Astrocyte (in vitro differentiated cells and primary cell): Measurements from ENCODE around the gene GDF3. TPM values are rescaled to one million over a fixed set of nuclear protein-coding genes. Genes with fewer than 3 reads are reported as not detected.

Experiments used
- DNase-seq: peaks from one replicate; pipeline ENCODE4 v3.0.0-alpha.2; 2010; ENCODE audit warnings: low read depth
- FAIRE-seq: peaks from 2 replicates; lab custom pipeline; 2011; peaks lifted over from hg19 to GRCh38; lab: Jason Lieb, UNC
- H2AFZ ChIP-seq: 2 replicates; pipeline ENCODE4 v1.6.0; 2012; ENCODE audit warnings: low read depth, low read length, inconsistent platforms
- H3K27ac ChIP-seq: 2 replicates; pipeline ENCODE4 v1.5.1; 2011; ENCODE audit warnings: low read depth, low read length, inconsistent platforms
- H3K27me3 ChIP-seq: 2 replicates; pipeline ENCODE4 v1.6.0; 2011; ENCODE audit warnings: low read length, inconsistent platforms; ENCODE audit not compliant: insufficient read depth
- H3K36me3 ChIP-seq: 2 replicates; pipeline ENCODE4 v1.5.1; 2011; ENCODE audit warnings: low read length, inconsistent platforms; ENCODE audit not compliant: insufficient read depth
- H3K4me1 ChIP-seq: 2 replicates; pipeline ENCODE4 v1.5.1; 2011; ENCODE audit warnings: low read length, inconsistent platforms; ENCODE audit not compliant: insufficient read depth
- H3K4me2 ChIP-seq: 2 replicates; pipeline ENCODE4 v1.6.0; 2012; ENCODE audit warnings: low read length, inconsistent platforms
- H3K4me3 ChIP-seq: 2 replicates; pipeline ENCODE4 v1.5.1; 2011; ENCODE audit warnings: low read depth, mild to moderate bottlenecking, low read length, inconsistent platforms; ENCODE audit not compliant: insufficient read depth
- H3K79me2 ChIP-seq: 2 replicates; pipeline ENCODE4 v1.6.0; 2012; ENCODE audit warnings: mild to moderate bottlenecking, low read length, inconsistent platforms; ENCODE audit not compliant: insufficient read depth
- H3K9ac ChIP-seq: 2 replicates; pipeline ENCODE4 v1.6.0; 2012; ENCODE audit warnings: mild to moderate bottlenecking, low read length, inconsistent platforms
- H3K9me3 ChIP-seq: 2 replicates; pipeline ENCODE4 v1.5.1; 2012; ENCODE audit warnings: low read depth, mild to moderate bottlenecking, low read length, inconsistent platforms; ENCODE audit not compliant: insufficient read depth
- H4K20me1 ChIP-seq: 2 replicates; pipeline ENCODE4 v1.6.0; 2012; ENCODE audit warnings: low read length, inconsistent platforms; ENCODE audit not compliant: insufficient read depth
- H3K27ac Mint-ChIP-seq: one replicate; pipeline ENCODE4 v1.8.0; 2021; ENCODE audit warnings: mild to moderate bottlenecking, mixed read lengths; ENCODE audit not compliant: unreplicated experiment
- H3K27me3 Mint-ChIP-seq: one replicate; pipeline ENCODE4 v1.8.0; 2021; ENCODE audit warnings: low read depth, mixed read lengths; ENCODE audit not compliant: unreplicated experiment
- H3K36me3 Mint-ChIP-seq: one replicate; pipeline ENCODE4 v1.8.0; 2021; ENCODE audit warnings: low read depth, mixed read lengths; ENCODE audit not compliant: unreplicated experiment
- H3K4me1 Mint-ChIP-seq: one replicate; pipeline ENCODE4 v1.8.0; 2021; ENCODE audit warnings: low read depth, mixed read lengths; ENCODE audit not compliant: unreplicated experiment
- H3K4me3 Mint-ChIP-seq: one replicate; pipeline ENCODE4 v1.8.0; 2021; ENCODE audit warnings: mild to moderate bottlenecking, moderate library complexity, mixed read lengths; ENCODE audit not compliant: unreplicated experiment
- H3K9me3 Mint-ChIP-seq: one replicate; pipeline ENCODE4 v1.8.0; 2021; ENCODE audit warnings: mild to moderate bottlenecking, mixed read lengths; ENCODE audit not compliant: unreplicated experiment
- EZH2 ChIP-seq: IDR thresholded peaks from 2 replicates; pipeline ENCODE4 v1.6.1; 2012; ENCODE audit warnings: mild to moderate bottlenecking, low read length, inconsistent platforms; ENCODE audit not compliant: insufficient read depth
- total RNA-seq: library from RNA; stranded (reverse); gene quantifications from 2 replicates; pipeline ENCODE4 v1.2.1, GENCODE V29; 2021
- TF ChIP-seq, protein P1 (sequence below): IDR thresholded peaks from 2 replicates; pipeline ENCODE4 v1.5.1; 2011; ENCODE audit warnings: low read depth, mild to moderate bottlenecking, inconsistent platforms, low read length, moderate library complexity; ENCODE audit not compliant: insufficient read depth

Gene GDF3
- total RNA-seq, 1 donor from 2014 or later, result not detected

- Mint-ChIP-seq H3K27me3 (peaks cover 2% of the 10 kb centered on the region), H3K36me3 (no peaks in the 10 kb centered on the region), H3K9me3 (no peaks in the 10 kb centered on the region), H3K4me3 (no peak overlapping the region), H3K27ac (no peak overlapping the region), H3K4me1 (no peaks in the 10 kb centered on the region)
- Histone ChIP-seq H3K4me3 (no peak overlapping the region), H3K36me3 (no peaks in the 10 kb centered on the region), H4K20me1 (no peaks in the 10 kb centered on the region), H3K4me1 (no peaks in the 10 kb centered on the region), H3K27me3 (no peaks in the 10 kb centered on the region), H3K9ac (no peak overlapping the region), H2AFZ (no peak overlapping the region), H3K9me3 (no peaks in the 10 kb centered on the region), H3K4me2 (no peak overlapping the region), H3K27ac (no peak overlapping the region), H3K79me2 (no peaks in the 10 kb centered on the region)
- FAIRE-seq (no peak), DNase-seq (no peak)
- no peak for TF ChIP-seq EZH2
- TF ChIP-seq, protein P1, sequence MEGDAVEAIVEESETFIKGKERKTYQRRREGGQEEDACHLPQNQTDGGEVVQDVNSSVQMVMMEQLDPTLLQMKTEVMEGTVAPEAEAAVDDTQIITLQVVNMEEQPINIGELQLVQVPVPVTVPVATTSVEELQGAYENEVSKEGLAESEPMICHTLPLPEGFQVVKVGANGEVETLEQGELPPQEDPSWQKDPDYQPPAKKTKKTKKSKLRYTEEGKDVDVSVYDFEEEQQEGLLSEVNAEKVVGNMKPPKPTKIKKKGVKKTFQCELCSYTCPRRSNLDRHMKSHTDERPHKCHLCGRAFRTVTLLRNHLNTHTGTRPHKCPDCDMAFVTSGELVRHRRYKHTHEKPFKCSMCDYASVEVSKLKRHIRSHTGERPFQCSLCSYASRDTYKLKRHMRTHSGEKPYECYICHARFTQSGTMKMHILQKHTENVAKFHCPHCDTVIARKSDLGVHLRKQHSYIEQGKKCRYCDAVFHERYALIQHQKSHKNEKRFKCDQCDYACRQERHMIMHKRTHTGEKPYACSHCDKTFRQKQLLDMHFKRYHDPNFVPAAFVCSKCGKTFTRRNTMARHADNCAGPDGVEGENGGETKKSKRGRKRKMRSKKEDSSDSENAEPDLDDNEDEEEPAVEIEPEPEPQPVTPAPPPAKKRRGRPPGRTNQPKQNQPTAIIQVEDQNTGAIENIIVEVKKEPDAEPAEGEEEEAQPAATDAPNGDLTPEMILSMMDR, result no peak
These were observed 39.5 kb downstream of the GDF3 start for GRCh38 chr12:7656121-7656520.

GRCh38 chr12:7650091-7650490 is 45.5 kb downstream of the GDF3 start:
- H3K27me3 ChIP-seq, result no peaks in the 10 kb centered on the region
- no peaks in the 10 kb centered on the region for H3K9me3 ChIP-seq
- no peak overlapping the region for H3K4me3 Mint-ChIP-seq
- H3K27ac Mint-ChIP-seq, result no peak overlapping the region
- no peak overlapping the region for H3K9ac ChIP-seq
- H4K20me1 ChIP-seq, result no peaks in the 10 kb centered on the region
- H3K27ac ChIP-seq, result no peak overlapping the region
- no peak overlapping the region for H3K4me2 ChIP-seq
- no peaks in the 10 kb centered on the region for H3K4me1 ChIP-seq
- no peaks in the 10 kb centered on the region for H3K36me3 Mint-ChIP-seq
- H3K36me3 ChIP-seq, result no peaks in the 10 kb centered on the region
- H3K9me3 Mint-ChIP-seq, result no peaks in the 10 kb centered on the region
- no peaks in the 10 kb centered on the region for H3K79me2 ChIP-seq
- no peak for DNase-seq
- no peaks in the 10 kb centered on the region for H3K4me1 Mint-ChIP-seq
- TF ChIP-seq, protein P1, result no peak
- TF ChIP-seq EZH2, result no peak
- no peak for FAIRE-seq
- H3K4me3 ChIP-seq, result no peak overlapping the region
- H3K27me3 Mint-ChIP-seq, result peaks cover 2% of the 10 kb centered on the region
- H2AFZ ChIP-seq, result no peak overlapping the region

DNA sequence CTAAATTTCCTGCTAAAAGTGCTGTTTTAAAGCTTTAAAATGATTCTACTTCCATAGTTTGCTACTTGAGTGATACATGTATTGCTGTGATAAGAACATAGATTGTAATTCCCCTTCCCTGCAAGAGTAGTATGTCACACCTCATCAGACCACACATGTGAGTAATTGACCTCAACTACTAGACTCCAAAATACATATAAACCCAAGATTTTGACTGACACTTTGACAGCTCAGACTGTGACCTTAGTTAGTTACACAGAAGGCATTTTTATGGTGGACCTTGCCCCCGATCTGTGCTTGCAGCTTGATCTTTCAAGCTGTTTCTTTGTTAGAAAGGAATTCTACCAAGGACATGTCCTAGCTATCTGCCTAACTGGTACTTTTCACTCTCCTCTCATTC is 48.5 kb downstream of the GDF3 start:
- H3K4me1 ChIP-seq, result no peaks in the 10 kb centered on the region
- FAIRE-seq (no peak), DNase-seq (no peak)
- H3K4me2 ChIP-seq, result no peak overlapping the region
- no peak overlapping the region for H2AFZ ChIP-seq
- no peak overlapping the region for H3K27ac ChIP-seq
- no peaks in the 10 kb centered on the region for H3K9me3 ChIP-seq
- H3K27me3 Mint-ChIP-seq, result no peaks in the 10 kb centered on the region
- H3K9me3 Mint-ChIP-seq, result no peaks in the 10 kb centered on the region
- no peak overlapping the region for H3K4me3 ChIP-seq
- TF ChIP-seq EZH2, result no peak
- TF ChIP-seq, protein P1, result no peak
- H3K36me3 ChIP-seq, result no peaks in the 10 kb centered on the region
- H3K4me3 Mint-ChIP-seq, result no peak overlapping the region
- no peaks in the 10 kb centered on the region for H3K79me2 ChIP-seq
- H3K4me1 Mint-ChIP-seq, result no peaks in the 10 kb centered on the region
- H3K27me3 ChIP-seq, result no peaks in the 10 kb centered on the region
- H3K36me3 Mint-ChIP-seq, result no peaks in the 10 kb centered on the region
- H3K27ac Mint-ChIP-seq, result no peak overlapping the region
- H4K20me1 ChIP-seq, result no peaks in the 10 kb centered on the region
- no peak overlapping the region for H3K9ac ChIP-seq
